ENCODE results near the gene ARHGAP42.

The ARHGAP42 gene

GRCh38 chr11:100791103-100791502 is 104.0 kb downstream of the ARHGAP42 start:
- H3K9me2 ChIP-seq (replicated peaks; ENCODE audit: control insufficient read depth, low read length), result no peaks in the 10 kb centered on the region
- H3F3A ChIP-seq (ENCODE audit: control insufficient read depth, insufficient read depth), result no peaks in the 10 kb centered on the region
- no peaks in the 10 kb centered on the region for H3K79me2 ChIP-seq (ENCODE audit: control insufficient read depth, low read length)
- H4K20me1 ChIP-seq (ENCODE audit: control insufficient read depth, insufficient read depth, low read depth, low read length), result no peaks in the 10 kb centered on the region
- H3K4me2 ChIP-seq (ENCODE audit: low read length), result no peak overlapping the region
- TF ChIP-seq, protein P1, sequence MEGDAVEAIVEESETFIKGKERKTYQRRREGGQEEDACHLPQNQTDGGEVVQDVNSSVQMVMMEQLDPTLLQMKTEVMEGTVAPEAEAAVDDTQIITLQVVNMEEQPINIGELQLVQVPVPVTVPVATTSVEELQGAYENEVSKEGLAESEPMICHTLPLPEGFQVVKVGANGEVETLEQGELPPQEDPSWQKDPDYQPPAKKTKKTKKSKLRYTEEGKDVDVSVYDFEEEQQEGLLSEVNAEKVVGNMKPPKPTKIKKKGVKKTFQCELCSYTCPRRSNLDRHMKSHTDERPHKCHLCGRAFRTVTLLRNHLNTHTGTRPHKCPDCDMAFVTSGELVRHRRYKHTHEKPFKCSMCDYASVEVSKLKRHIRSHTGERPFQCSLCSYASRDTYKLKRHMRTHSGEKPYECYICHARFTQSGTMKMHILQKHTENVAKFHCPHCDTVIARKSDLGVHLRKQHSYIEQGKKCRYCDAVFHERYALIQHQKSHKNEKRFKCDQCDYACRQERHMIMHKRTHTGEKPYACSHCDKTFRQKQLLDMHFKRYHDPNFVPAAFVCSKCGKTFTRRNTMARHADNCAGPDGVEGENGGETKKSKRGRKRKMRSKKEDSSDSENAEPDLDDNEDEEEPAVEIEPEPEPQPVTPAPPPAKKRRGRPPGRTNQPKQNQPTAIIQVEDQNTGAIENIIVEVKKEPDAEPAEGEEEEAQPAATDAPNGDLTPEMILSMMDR (IDR thresholded peaks at IDR 0.05; ENCODE audit: low read depth, low read length, poor library complexity, severe bottlenecking), result no peak
- no peak for TF ChIP-seq EZH2phosphoT487 (IDR thresholded peaks at IDR 0.05; ENCODE audit: borderline replicate concordance, low read length)
- H3K27ac ChIP-seq (ENCODE audit: low read depth, low read length), result no peak overlapping the region
- no peaks in the 10 kb centered on the region for H3K9me3 ChIP-seq (ENCODE audit: control insufficient read depth, insufficient read depth, low read length)
- H3K27me3 ChIP-seq (ENCODE audit: control insufficient read depth, low read length), result no peaks in the 10 kb centered on the region
- H3K4me1 ChIP-seq (ENCODE audit: control insufficient read depth, low read length), result no peaks in the 10 kb centered on the region
- H3K4me3 ChIP-seq (ENCODE audit: low read length), result no peak overlapping the region
- no peaks in the 10 kb centered on the region for H3K36me3 ChIP-seq (ENCODE audit: control insufficient read depth, low read length)

DNA sequence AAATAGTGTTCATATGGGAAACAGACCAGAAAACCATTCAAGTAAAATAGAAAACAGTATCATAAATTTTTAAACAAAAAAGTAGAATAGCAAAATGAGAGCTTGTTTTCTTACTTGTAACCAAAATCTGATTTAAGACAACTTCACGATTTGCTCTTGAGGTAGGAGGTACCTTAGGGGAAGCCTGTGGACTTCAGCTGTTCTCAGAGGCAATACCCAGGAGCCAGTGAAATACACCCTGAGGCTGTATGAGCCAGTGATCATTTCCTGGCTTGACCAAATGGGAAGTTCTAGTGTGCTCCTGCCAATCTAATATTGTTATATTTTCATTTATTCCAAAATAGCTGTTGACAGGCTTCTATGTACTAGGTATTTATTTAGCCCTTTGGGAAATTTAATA is 104.8 kb downstream of the ARHGAP42 start:
- Histone ChIP-seq H3F3A (ENCODE audit: control insufficient read depth, insufficient read depth) (no peaks in the 10 kb centered on the region), H3K79me2 (ENCODE audit: control insufficient read depth, low read length) (no peaks in the 10 kb centered on the region), H4K20me1 (ENCODE audit: control insufficient read depth, insufficient read depth, low read depth, low read length) (no peaks in the 10 kb centered on the region), H3K4me1 (ENCODE audit: control insufficient read depth, low read length) (no peaks in the 10 kb centered on the region), H3K27me3 (ENCODE audit: control insufficient read depth, low read length) (no peaks in the 10 kb centered on the region), H3K9me2 (replicated peaks; ENCODE audit: control insufficient read depth, low read length) (no peaks in the 10 kb centered on the region), H3K27ac (ENCODE audit: low read depth, low read length) (no peak overlapping the region), H3K9me3 (ENCODE audit: control insufficient read depth, insufficient read depth, low read length) (no peaks in the 10 kb centered on the region), H3K4me2 (ENCODE audit: low read length) (no peak overlapping the region), H3K36me3 (ENCODE audit: control insufficient read depth, low read length) (no peaks in the 10 kb centered on the region), H3K4me3 (ENCODE audit: low read length) (no peak overlapping the region)
- no peak for TF ChIP-seq EZH2phosphoT487 (IDR thresholded peaks at IDR 0.05; ENCODE audit: borderline replicate concordance, low read length)
- TF ChIP-seq, protein P1 (IDR thresholded peaks at IDR 0.05; ENCODE audit: low read depth, low read length, poor library complexity, severe bottlenecking), result no peak

DNA sequence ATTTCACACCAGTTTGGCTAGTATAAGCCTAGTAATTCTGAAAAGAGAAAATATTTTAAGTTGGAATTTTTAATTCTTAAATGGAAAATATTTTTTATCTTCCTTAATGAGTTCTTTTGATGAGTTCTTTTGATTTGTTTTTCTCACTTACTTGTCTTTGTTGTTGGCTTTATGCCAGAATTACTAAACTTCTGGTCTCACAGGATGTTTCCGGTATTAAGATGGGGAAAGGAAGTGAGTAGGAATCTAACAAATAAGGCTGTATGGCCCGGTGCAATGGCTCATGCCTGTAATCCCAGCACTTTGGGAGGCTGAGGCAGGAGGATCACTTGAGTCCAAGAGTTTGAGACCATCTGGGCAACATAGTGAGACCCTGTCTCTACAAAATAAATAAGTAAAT is 106.4 kb downstream of the ARHGAP42 start:
- Histone ChIP-seq H4K20me1 (ENCODE audit: control insufficient read depth, insufficient read depth, low read depth, low read length) (no peaks in the 10 kb centered on the region), H3K4me1 (ENCODE audit: control insufficient read depth, low read length) (no peaks in the 10 kb centered on the region)
- TF ChIP-seq, protein P1 (IDR thresholded peaks at IDR 0.05; ENCODE audit: low read depth, low read length, poor library complexity, severe bottlenecking), result no peak
- no peak for TF ChIP-seq EZH2phosphoT487 (IDR thresholded peaks at IDR 0.05; ENCODE audit: borderline replicate concordance, low read length)

DNA sequence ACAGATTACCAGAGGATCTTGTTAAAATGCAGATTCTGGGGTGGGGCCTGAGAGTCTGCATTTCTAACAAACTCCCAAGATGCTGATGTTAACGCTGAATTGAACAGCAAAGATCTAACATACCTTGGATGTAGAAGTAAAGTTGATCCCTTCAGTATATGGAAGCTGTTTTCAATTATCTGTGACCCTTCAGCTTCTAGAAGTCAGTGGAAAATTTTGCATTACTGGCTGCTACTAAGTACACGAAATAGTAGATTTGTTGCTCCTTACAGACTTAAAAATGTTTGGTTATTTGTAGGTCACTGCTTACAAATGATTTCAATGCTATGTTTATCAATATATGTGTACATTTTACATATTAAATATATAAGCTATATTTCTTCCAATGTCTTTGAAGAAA is 107.4 kb downstream of the ARHGAP42 start:
- H3K9me2 ChIP-seq (replicated peaks; ENCODE audit: control insufficient read depth, low read length), result no peaks in the 10 kb centered on the region
- no peaks in the 10 kb centered on the region for H3F3A ChIP-seq (ENCODE audit: control insufficient read depth, insufficient read depth)
- H3K9me3 ChIP-seq (ENCODE audit: control insufficient read depth, insufficient read depth, low read length), result no peaks in the 10 kb centered on the region
- no peaks in the 10 kb centered on the region for H3K36me3 ChIP-seq (ENCODE audit: control insufficient read depth, low read length)
- H3K79me2 ChIP-seq (ENCODE audit: control insufficient read depth, low read length), result no peaks in the 10 kb centered on the region
- no peaks in the 10 kb centered on the region for H3K4me1 ChIP-seq (ENCODE audit: control insufficient read depth, low read length)
- H3K27me3 ChIP-seq (ENCODE audit: control insufficient read depth, low read length), result no peaks in the 10 kb centered on the region
- no peak for TF ChIP-seq EZH2phosphoT487 (IDR thresholded peaks at IDR 0.05; ENCODE audit: borderline replicate concordance, low read length)
- TF ChIP-seq, protein P1 (IDR thresholded peaks at IDR 0.05; ENCODE audit: low read depth, low read length, poor library complexity, severe bottlenecking), result no peak
- H3K4me2 ChIP-seq (ENCODE audit: low read length), result no peak overlapping the region
- no peak overlapping the region for H3K4me3 ChIP-seq (ENCODE audit: low read length)
- no peaks in the 10 kb centered on the region for H4K20me1 ChIP-seq (ENCODE audit: control insufficient read depth, insufficient read depth, low read depth, low read length)
- H3K27ac ChIP-seq (ENCODE audit: low read depth, low read length), result no peak overlapping the region

More for the DNA sequence above, 106.4 kb downstream of the ARHGAP42 start:
- no peaks in the 10 kb centered on the region for H3K27me3 ChIP-seq (ENCODE audit: control insufficient read depth, low read length)
- no peak overlapping the region for H3K4me2 ChIP-seq (ENCODE audit: low read length)
- H3K9me3 ChIP-seq (ENCODE audit: control insufficient read depth, insufficient read depth, low read length), result no peaks in the 10 kb centered on the region
- no peaks in the 10 kb centered on the region for H3K36me3 ChIP-seq (ENCODE audit: control insufficient read depth, low read length)
- no peaks in the 10 kb centered on the region for H3K9me2 ChIP-seq (replicated peaks; ENCODE audit: control insufficient read depth, low read length)
- no peaks in the 10 kb centered on the region for H3F3A ChIP-seq (ENCODE audit: control insufficient read depth, insufficient read depth)
- H3K27ac ChIP-seq (ENCODE audit: low read depth, low read length), result no peak overlapping the region
- H3K4me3 ChIP-seq (ENCODE audit: low read length), result no peak overlapping the region
- no peaks in the 10 kb centered on the region for H3K79me2 ChIP-seq (ENCODE audit: control insufficient read depth, low read length)
